HEK293 (cell line): ENCODE results near the gene MFAP5.

Experiments
- GFI1B ChIP-seq: fragments of 450-650 bp; formaldehyde crosslinking; IDR thresholded peaks from 2 replicates; pipeline ENCODE4 v1.5.1; 2016; ENCODE audit warnings: missing biosample characterization, missing genetic modification characterization
- KLF9 ChIP-seq: fragments of 450-650 bp; formaldehyde crosslinking; IDR thresholded peaks from 2 replicates; pipeline ENCODE4 v1.5.1; 2016; ENCODE audit warnings: missing biosample characterization, missing genetic modification characterization, low read depth
- REST ChIP-seq: fragments of 450-650 bp; formaldehyde crosslinking; IDR thresholded peaks from 2 replicates; pipeline ENCODE4 v1.5.1; 2016; ENCODE audit warnings: missing biosample characterization, missing genetic modification characterization
- ZBTB44 ChIP-seq: fragments of 450-650 bp; IDR thresholded peaks from 2 replicates; pipeline ENCODE4 v1.5.1; 2018; ENCODE audit warnings: missing biosample characterization, mild to moderate bottlenecking, missing genetic modification characterization
- ZBTB6 ChIP-seq: fragments of 450-650 bp; formaldehyde crosslinking; IDR thresholded peaks from 2 replicates; pipeline ENCODE4 v1.5.1; 2017; ENCODE audit warnings: missing biosample characterization, missing genetic modification characterization
- ZNF114 ChIP-seq: fragments of 450-650 bp; formaldehyde crosslinking; IDR thresholded peaks from 2 replicates; pipeline ENCODE4 v1.5.0; 2017; ENCODE audit warnings: missing biosample characterization, missing genetic modification characterization
- ZNF138 ChIP-seq: fragments of 450-650 bp; formaldehyde crosslinking; IDR thresholded peaks from 2 replicates; pipeline ENCODE4 v1.5.1; 2016; ENCODE audit warnings: missing biosample characterization, missing genetic modification characterization, borderline replicate concordance
- ZNF16 ChIP-seq: fragments of 450-650 bp; formaldehyde crosslinking; IDR thresholded peaks from 2 replicates; pipeline ENCODE4 v1.5.1; 2016; ENCODE audit warnings: low read depth, missing biosample characterization, missing genetic modification characterization
- ZNF174 ChIP-seq: fragments of 450-650 bp; formaldehyde crosslinking; IDR thresholded peaks from 2 replicates; pipeline ENCODE4 v1.5.0; 2017; ENCODE audit warnings: missing biosample characterization, mild to moderate bottlenecking, missing genetic modification characterization
- ZNF18 ChIP-seq: fragments of 450-650 bp; formaldehyde crosslinking; IDR thresholded peaks from 2 replicates; pipeline ENCODE4 v1.5.1; 2016; ENCODE audit warnings: missing biosample characterization, missing genetic modification characterization
- ZNF19 ChIP-seq: fragments of 450-650 bp; formaldehyde crosslinking; IDR thresholded peaks from 2 replicates; pipeline ENCODE4; 2016; ENCODE audit warnings: missing biosample characterization, missing genetic modification characterization, low read depth
- ZNF202 ChIP-seq: fragments of 450-650 bp; formaldehyde crosslinking; IDR thresholded peaks from 2 replicates; pipeline ENCODE4 v1.5.1; 2016; ENCODE audit warnings: missing biosample characterization, missing genetic modification characterization, borderline replicate concordance
- ZNF26 ChIP-seq: fragments of 450-650 bp; formaldehyde crosslinking; IDR thresholded peaks from 2 replicates; pipeline ENCODE4 v1.5.1; 2016; ENCODE audit warnings: missing biosample characterization, missing genetic modification characterization
- ZNF280C ChIP-seq: fragments of 450-650 bp; formaldehyde crosslinking; IDR thresholded peaks from 2 replicates; pipeline ENCODE4 v1.5.1; 2016; ENCODE audit warnings: missing biosample characterization, missing genetic modification characterization
- ZNF366 ChIP-seq: fragments of 450-650 bp; formaldehyde crosslinking; conservative IDR thresholded peaks from 2 replicates; pipeline ENCODE4 v1.5.1; 2016; ENCODE audit warnings: missing biosample characterization, missing genetic modification characterization
- ZNF404 ChIP-seq: fragments of 450-650 bp; formaldehyde crosslinking; IDR thresholded peaks from 2 replicates; pipeline ENCODE4 v1.5.1; 2017; ENCODE audit warnings: missing biosample characterization, missing genetic modification characterization
- ZNF473 ChIP-seq: fragments of 450-650 bp; formaldehyde crosslinking; IDR thresholded peaks from 2 replicates; pipeline ENCODE4 v1.5.1; 2017; ENCODE audit warnings: missing biosample characterization, missing genetic modification characterization
- ZNF510 ChIP-seq: fragments of 450-650 bp; formaldehyde crosslinking; IDR thresholded peaks from 2 replicates; pipeline ENCODE4 v1.5.1; 2018; ENCODE audit warnings: mild to moderate bottlenecking, missing genetic modification characterization, missing biosample characterization; ENCODE audit not compliant: insufficient replicate concordance
- ZNF549 ChIP-seq: fragments of 450-650 bp; IDR thresholded peaks from 2 replicates; pipeline ENCODE4 v1.5.1; 2018; ENCODE audit warnings: missing biosample characterization, missing genetic modification characterization, mild to moderate bottlenecking, inconsistent platforms, moderate library complexity
- ZNF701 ChIP-seq: fragments of 450-650 bp; formaldehyde crosslinking; IDR thresholded peaks from 2 replicates; pipeline ENCODE4 v1.5.1; 2016; ENCODE audit warnings: missing biosample characterization, missing genetic modification characterization
- ZNF704 ChIP-seq: fragments of 450-650 bp; formaldehyde crosslinking; IDR thresholded peaks from 2 replicates; pipeline ENCODE4 v1.5.1; 2016; ENCODE audit warnings: missing biosample characterization, missing genetic modification characterization
- ZNF776 ChIP-seq: fragments of 450-650 bp; formaldehyde crosslinking; IDR thresholded peaks from 2 replicates; pipeline ENCODE4 v1.5.0; 2017; ENCODE audit warnings: missing biosample characterization, missing genetic modification characterization, borderline replicate concordance
- ZNF792 ChIP-seq: fragments of 450-650 bp; formaldehyde crosslinking; IDR thresholded peaks from 2 replicates; pipeline ENCODE4 v1.5.1; 2016; ENCODE audit warnings: missing biosample characterization, missing genetic modification characterization
- ZNF830 ChIP-seq: fragments of 450-650 bp; IDR thresholded peaks from 2 replicates; pipeline ENCODE4 v1.5.0; 2018; ENCODE audit warnings: missing biosample characterization, missing genetic modification characterization, low read depth, mild to moderate bottlenecking, moderate library complexity
- ZSCAN16 ChIP-seq: fragments of 450-650 bp; formaldehyde crosslinking; IDR thresholded peaks from 2 replicates; pipeline ENCODE4 v1.5.1; 2016; ENCODE audit warnings: missing biosample characterization, missing genetic modification characterization

MFAP5 gene

GRCh38 chr12:8697476-8698131, 35.0 kb upstream of the MFAP5 start, which contains the start of gene RIMKLB (continued):
- TF ChIP-seq REST (tag by site-specific recombination) (no peak), ZNF114 (tag by site-specific recombination) (no peak), ZNF138 (no peak), ZNF16 (tag by site-specific recombination) (no peak), ZNF776 (tag by site-specific recombination) (no peak), ZNF18 (tag by site-specific recombination) (peak; percentile 92), KLF9 (tag by site-specific recombination) (peak; percentile 62), ZNF549 (tag by site-specific recombination) (no peak), ZNF280C (tag by site-specific recombination) (no peak), ZNF202 (tag by site-specific recombination) (no peak), ZSCAN16 (tag by site-specific recombination) (no peak), ZNF830 (no peak), ZNF26 (tag by site-specific recombination) (no peak), ZNF174 (tag by site-specific recombination) (no peak), ZNF366 (no peak; the same call in 1 of the 2 replicates), ZNF404 (tag by site-specific recombination) (no peak), ZBTB44 (tag by site-specific recombination) (no peak), ZNF510 (tag by site-specific recombination) (no peak), GFI1B (tag by site-specific recombination) (peak; percentile 59; the same call in 1 of the 2 replicates), ZBTB6 (tag by site-specific recombination) (0 out of 2 replicates have a peak, but pooled peaks have one; percentile 19), ZNF704 (tag by site-specific recombination) (no peak), ZNF473 (no peak), ZNF792 (tag by site-specific recombination) (no peak; the same call in 1 of the 2 replicates), ZNF19 (tag by site-specific recombination) (no peak), ZNF701 (tag by site-specific recombination) (no peak)
